Measurements from ENCODE around the gene NDUFA12. TPM values are rescaled to one million over a fixed set of nuclear protein-coding genes. Genes with fewer than 3 reads are reported as not detected.

The NDUFA12 gene
- total and polyA plus RNA-seq, 12 donors, result 84.0 to 297 (median 119) TPM

- H3K4me3 ChIP-seq, result no peak overlapping the region
- DNase-seq, result peak in 1 of 7 donors; percentile 15
- no peaks in the 10 kb centered on the region for H3K36me3 ChIP-seq (replicated peaks in 1 of 2)
- 86 to 91% (median 87%) methylated on average over 7 of the region's 7 CpGs for WGBS, 4 donors
- H3K4me1 ChIP-seq (replicated peaks in 1 of 2), result no peaks in the 10 kb centered on the region
- TF ChIP-seq POLR2A (IDR thresholded peaks at IDR 0.05) (no peak), CTCF (IDR thresholded peaks at IDR 0.05) (no peak)
- no peak overlapping the region for H3K27ac ChIP-seq
- H3K27me3 ChIP-seq, result no peaks in the 10 kb centered on the region
- H3K9me3 ChIP-seq (replicated peaks in 1 of 3), result no peaks in the 10 kb centered on the region
- intact Hi-C loops (cut with DNase I), result no loop called here
Observed at GRCh38 chr12:94963649-94964048, 39.8 kb downstream of the NDUFA12 start.

GRCh38 chr12:94962670-94963069 is 40.8 kb downstream of the NDUFA12 start:
- no peaks in the 10 kb centered on the region for H3K4me1 ChIP-seq (replicated peaks in 1 of 2)
- WGBS, 4 donors, result 73 to 84% (median 77%) methylated on average over 3 of the region's 3 CpGs
- no peaks in the 10 kb centered on the region for H3K27me3 ChIP-seq
- H3K9me3 ChIP-seq (replicated peaks in 1 of 3), result no peaks in the 10 kb centered on the region
- peak in 1 of 7 donors; percentile 34 for DNase-seq
- no peak overlapping the region for H3K27ac ChIP-seq
- no peak overlapping the region for H3K4me3 ChIP-seq
- no peak for TF ChIP-seq CTCF (IDR thresholded peaks at IDR 0.05)
- TF ChIP-seq POLR2A (IDR thresholded peaks at IDR 0.05), result no peak
- H3K36me3 ChIP-seq (replicated peaks in 1 of 2), result no peaks in the 10 kb centered on the region
- intact Hi-C loops (cut with DNase I), result no loop called here

GRCh38 chr12:94961911-94962310 is 41.6 kb downstream of the NDUFA12 start:
- WGBS, 4 donors, result 100% methylated on average over 1 to 2 of the region's 2 CpGs
- H3K9me3 ChIP-seq (replicated peaks in 1 of 3), result no peaks in the 10 kb centered on the region
- TF ChIP-seq CTCF (IDR thresholded peaks at IDR 0.05) (no peak), POLR2A (IDR thresholded peaks at IDR 0.05) (no peak)
- no peak overlapping the region for H3K27ac ChIP-seq
- no peak for DNase-seq
- H3K27me3 ChIP-seq, result no peaks in the 10 kb centered on the region
- no peaks in the 10 kb centered on the region for H3K4me1 ChIP-seq (replicated peaks in 1 of 2)
- no peak overlapping the region for H3K4me3 ChIP-seq
- no peaks in the 10 kb centered on the region for H3K36me3 ChIP-seq (replicated peaks in 1 of 2)
- intact Hi-C loops (cut with DNase I), result no loop called here

- H3K4me3 ChIP-seq, result no peak overlapping the region
- TF ChIP-seq POLR2A (IDR thresholded peaks at IDR 0.05) (no peak), CTCF (IDR thresholded peaks at IDR 0.05) (no peak)
- DNase-seq, result peak in 1 of 7 donors; percentile 25
- H3K9me3 ChIP-seq (replicated peaks in 1 of 3), result no peaks in the 10 kb centered on the region
- no peaks in the 10 kb centered on the region for H3K4me1 ChIP-seq (replicated peaks in 1 of 2)
- H3K27me3 ChIP-seq, result no peaks in the 10 kb centered on the region
- no peak overlapping the region for H3K27ac ChIP-seq
- H3K36me3 ChIP-seq (replicated peaks in 1 of 2), result no peaks in the 10 kb centered on the region
- intact Hi-C loops (cut with DNase I), result no loop called here
Observed at GRCh38 chr12:94961256-94961824, 42.2 kb downstream of the NDUFA12 start.

All from adrenal gland (tissue), 12 donors.